Renal pelvis (tissue), 4 donors: ENCODE measurements around the gene MED31. TPM values are rescaled to one million over a fixed set of nuclear protein-coding genes. Genes with fewer than 3 reads are reported as not detected.
"Not testable (repeated sequence)": the region's sequence is repeated elsewhere in the genome, so short reads cannot be mapped to it uniquely, and the experiment has no call there.

Experiments
- DNase-seq: peaks from one replicate; pipeline ENCODE4 v3.0.0-alpha.2; 2013
- polyA plus RNA-seq, 3 donors: library from polyadenylated mRNA; unstranded; fragments of 120-200 nt; gene quantifications; one replicate each; pipeline ENCODE4 v1.2.1, GENCODE V29; 2013; ENCODE audit not compliant: insufficient read length in 3 of 3

Gene MED31
- polyA plus RNA-seq, 3 donors = 23.5 to 26.1 (median 24.1) TPM

- DNase-seq = no peak
Measured at GRCh38 chr17:6660101-6660500, 8.7 kb upstream of the MED31 start.

- not testable (repeated sequence) for DNase-seq
Measured at GRCh38 chr17:6658411-6658810, 7.0 kb upstream of the MED31 start.

GRCh38 chr17:6657633-6658287 lies 6.4 kb upstream of the MED31 start:
- no peak for DNase-seq

- DNase-seq = peak; percentile 11
Measured at GRCh38 chr17:6656797-6657632, 5.6 kb upstream of the MED31 start.

DNA sequence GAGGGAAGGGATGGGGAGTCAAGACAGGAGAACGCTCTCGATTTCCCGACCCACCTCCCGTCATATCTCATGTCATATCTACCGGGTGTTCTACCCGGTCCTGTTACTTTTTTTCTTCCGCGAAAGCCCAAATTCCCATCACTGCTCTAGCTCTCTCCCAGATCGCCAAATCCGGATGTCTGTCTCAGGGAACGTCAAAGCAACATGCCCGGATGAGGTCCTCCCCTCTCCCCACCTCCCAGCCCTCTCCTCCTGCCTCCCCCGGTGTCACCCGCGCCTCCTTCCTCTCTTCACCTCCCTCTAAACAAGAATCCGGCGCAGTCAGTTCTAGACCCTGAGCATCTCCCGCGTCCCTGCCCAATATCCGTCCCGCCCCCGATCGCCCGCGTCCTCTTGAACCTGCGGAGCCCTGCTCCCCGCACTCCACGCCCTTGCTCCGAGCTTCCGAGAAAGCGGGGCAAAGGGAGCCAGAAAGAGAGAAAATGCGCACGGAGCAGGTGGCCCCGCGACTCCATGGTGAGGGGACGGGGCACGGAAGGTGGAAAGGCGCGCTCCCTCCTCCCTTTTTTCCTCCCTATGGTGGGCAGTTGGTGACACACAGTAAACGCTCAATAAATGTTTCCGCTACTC lies 4.4 kb upstream of the MED31 start:
- DNase-seq = not testable (repeated sequence)

- peak; percentile 38 for DNase-seq
Measured at GRCh38 chr17:6654841-6655731, 3.7 kb upstream of the MED31 start.

GRCh38 chr17:6651919-6652452 lies 581 bp upstream of the MED31 start:
- DNase-seq = peak; percentile 42

DNA sequence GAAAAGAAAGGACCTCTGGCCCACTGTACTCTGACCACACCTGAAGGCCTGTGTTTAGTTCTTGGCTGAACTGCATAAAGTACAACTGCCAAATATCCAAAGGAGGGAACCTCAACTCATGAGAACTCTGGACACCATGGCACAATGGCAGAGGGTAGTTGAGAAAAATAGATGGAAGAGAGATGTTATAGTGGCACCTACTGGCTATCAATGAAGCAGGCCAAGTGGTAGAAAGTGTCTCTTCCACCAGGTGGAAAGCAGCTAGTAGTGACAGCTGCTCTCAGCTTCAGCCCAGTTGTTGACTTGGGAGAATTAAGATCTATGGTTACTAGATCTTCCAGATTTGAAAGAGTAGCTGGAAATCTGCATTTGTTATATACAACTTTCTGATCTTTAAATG lies 3.2 kb downstream of the MED31 start:
- DNase-seq = no peak

DNA sequence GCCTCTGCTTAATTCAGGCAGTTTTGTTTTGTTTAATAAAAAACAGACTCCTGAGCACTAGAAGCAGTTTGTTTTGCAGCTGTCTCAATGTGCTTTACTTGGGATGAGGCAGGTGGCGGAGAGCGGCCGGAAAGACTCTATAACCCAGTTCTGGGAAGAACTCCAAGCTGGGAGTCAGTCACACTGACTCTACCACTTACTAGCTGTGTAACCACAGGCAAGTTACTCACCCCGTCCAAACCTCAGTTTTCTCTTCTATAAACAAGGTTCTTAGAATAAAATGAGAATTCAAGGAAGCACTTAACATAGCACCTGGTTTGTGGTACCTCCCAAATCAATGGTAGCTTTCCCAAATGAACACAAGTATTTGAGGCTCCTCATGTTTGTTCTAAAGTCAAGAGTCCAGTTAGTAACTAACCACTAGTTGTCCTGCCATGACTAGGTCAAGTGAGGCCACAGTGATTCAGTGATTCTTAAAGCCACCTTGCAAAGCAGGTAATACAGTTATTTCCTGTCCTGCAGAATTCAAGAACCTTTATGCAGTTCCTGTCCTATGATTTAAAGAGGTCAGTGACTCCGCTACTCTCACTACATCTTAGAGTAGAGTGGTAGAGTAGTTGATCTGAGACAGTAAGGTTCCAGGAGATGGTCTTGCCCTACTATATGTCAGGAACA lies 7.8 kb downstream of the MED31 start:
- no peak for DNase-seq

DNA sequence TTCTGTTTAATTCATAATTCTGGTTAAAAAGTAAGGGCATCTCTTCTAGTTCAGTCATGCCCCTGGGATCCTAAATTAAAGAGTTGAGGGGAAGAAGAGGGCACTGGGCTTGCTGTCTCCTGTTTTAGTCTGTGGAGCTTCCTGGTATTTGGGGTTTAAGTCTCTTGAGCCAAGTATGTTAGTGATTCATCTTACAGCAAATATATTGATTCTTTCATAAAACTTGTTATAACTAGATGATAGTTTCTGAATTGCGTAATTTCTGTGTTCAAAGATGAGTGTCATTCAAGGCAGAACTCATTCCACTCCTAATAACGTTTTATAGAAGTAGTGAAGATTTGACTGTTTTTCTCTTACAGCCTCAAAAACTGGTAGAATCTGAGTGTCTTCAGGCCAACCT lies 8.8 kb downstream of the MED31 start:
- no peak for DNase-seq

DNA sequence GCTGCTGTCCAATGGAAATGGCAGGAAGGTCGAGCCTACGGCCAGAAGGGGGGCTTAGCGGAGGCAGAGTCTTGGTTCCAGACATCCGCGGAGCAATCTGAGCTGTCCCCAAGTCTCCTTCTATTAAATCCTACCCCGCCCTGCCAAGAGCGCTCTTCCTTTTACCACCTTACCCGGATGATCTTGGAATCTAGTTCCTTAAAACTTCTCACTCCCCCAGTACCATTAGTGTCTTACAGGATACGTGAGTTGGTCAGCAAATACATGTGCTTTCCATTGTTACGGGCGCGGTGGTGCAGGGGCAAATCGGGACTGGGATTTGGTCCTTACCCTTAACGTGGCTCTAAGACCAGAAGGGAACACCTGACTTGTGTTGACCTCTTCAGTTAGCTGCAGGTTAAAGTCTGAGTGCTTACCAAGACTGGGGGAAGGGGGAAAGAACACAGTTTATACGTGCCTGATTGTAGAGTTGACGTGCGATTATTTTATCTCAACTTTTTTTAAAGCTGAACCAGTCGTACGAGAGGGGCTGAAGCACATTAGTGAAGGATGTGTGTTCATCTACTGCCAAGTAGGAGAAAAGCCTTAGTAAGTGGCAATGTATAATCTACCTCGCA lies 10.1 kb downstream of the MED31 start:
- no peak for DNase-seq

DNA sequence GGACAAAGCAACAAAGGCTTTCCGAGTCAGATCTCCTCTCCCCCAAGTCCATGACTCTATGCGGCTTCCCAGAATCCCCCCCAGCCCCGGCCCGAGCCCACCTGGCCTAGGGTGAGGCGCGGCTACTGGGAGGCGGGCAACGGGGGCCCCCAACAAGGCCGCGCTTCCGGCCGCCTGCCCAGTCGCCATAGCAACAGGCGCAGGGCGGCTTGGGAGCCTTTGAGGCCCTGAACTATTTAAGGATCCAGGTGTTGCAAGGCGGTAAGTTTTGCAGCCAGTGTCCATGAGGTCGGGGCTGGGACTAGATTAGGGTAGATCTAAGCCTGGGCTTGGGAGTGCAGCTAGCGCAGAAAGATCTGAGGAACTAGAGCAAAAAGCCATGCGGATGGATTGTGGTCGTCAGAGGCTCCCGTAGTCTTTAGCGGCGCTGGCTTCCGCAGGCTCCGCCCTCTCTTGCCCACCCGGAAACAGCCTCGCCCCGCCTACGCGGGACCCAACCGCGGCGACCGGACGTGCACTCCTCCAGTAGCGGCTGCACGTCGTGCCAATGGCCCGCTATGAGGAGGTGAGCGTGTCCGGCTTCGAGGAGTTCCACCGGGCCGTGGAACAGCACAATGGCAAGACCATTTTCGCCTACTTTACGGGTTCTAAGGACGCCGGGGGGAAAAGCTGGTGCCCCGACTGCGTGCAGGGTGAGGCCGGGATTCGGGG lies 10.7 kb downstream of the MED31 start, which contains the start of the genes KIAA0753 and TXNDC17:
KIAA0753 (minus strand) TSS at position 176 of the 711 bp plus-strand sequence. CDS start 5,608 bp downstream, outside the sequence.
TXNDC17 (plus strand) TSS at position 525 of the 711 bp plus-strand sequence; CDS start at position 548, 23 bp downstream.
- peak; percentile 92 for DNase-seq

- no peak for DNase-seq
Measured at GRCh38 chr17:6639586-6640535, 11.5 kb downstream of the MED31 start.

- DNase-seq = no peak
Measured at GRCh38 chr17:6639014-6639585, 12.3 kb downstream of the MED31 start.

DNA sequence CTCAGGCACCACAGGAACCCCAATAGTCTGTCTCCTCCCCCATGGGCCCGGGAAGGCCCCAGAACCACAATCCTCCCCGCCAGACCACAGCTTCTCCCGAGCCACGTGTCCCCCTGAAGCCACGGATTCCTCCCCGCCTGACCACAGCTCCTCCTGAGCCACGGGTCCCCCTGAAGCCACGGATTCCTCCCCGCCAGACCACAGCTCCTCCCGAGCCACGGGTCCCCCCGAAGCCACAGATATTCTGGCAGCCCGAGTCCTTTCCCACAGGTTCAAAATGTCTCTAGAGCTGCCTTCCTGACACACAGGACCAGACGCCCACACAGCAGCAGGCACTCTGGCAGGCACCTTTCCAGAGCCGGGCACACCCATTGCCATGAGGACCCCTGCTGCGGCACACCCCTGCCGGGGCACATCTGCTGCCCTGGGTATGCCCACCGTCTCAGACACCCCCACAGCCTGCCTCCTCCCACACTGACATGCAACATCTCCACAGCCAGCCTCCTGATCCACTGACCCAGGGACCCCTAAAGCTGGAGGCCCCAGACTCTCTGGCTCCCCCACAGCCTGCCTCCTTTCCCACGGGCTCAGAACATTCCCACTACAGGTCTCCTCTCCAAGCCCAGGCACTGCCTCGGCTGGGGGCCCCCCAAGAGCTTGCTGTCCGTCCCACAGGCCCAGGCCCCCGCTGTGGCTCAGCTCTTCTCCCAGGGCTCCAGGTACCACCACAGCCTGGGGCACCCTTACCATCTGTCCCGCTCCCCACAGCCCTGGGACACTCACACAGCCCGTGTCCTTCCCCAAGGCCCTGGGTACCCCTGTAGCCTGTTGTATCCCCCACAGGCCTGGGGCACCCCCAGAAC lies 13.1 kb downstream of the MED31 start:
- DNase-seq = no peak

DNA sequence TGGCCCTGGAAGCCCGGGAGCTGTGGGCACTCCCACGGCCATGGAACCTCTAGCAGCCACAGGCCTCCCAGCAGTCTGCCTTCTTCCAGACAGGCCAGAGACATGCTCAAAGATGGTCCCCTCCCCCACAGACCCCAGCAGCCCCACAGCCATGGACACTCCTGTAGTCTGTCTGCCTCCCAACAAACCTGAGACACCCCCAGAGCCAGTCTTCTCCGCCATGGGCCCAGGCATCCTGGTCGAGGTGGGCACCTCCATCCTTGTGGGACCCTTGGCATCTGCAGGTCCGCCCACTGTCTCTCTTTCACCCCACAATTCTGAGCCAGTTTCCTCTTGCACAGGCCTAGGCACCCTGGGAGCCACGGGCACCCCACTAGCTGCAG lies 14.0 kb downstream of the MED31 start:
- no peak for DNase-seq
